ENCODE measurements around the gene ANKRD13D.

GRCh38 chr11:67275606-67276409 lies 13.3 kb upstream of the ANKRD13D start:
- TF ChIP-seq CTCF (IDR thresholded peaks at IDR 0.05) (no peak), POLR2A (IDR thresholded peaks at IDR 0.05) (no peak)

All from heart left ventricle (tissue), 13 donors.